COLO668 (cell line): ENCODE data around the gene FBP1.
A peak's percentile ranks its signal among the peaks of the same experiment; 100 is the strongest.
"Not testable (repeated sequence)": the region's sequence is repeated elsewhere in the genome, so short reads cannot be mapped to it uniquely, and the experiment has no call there.

Experiments used
- DNase-seq: peaks from one replicate; lab custom pipeline; 2025; ENCODE audit not compliant: unreplicated experiment; lab: John Stamatoyannopoulos, UW

Gene FBP1

DNA sequence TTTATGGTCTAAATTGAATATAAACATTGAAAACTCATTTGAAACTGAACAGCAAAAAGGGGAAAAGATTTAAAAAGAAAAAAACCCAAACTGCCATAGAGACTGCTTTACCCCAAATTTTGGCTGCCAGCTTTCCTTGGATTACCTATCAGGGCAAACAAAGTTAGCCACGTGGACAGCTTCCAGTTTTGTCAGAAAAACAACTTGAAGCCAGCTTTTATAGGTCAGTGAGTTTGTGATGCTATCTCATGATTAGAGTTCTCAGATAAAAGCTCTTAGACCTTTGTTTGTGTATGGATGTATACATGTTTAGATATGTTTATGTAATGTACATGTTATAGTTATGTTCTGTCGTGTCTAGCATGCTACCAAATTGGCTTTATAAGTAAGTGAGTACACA is 61.7 kb downstream of the FBP1 start:
- DNase-seq = no peak

- DNase-seq = no peak
These were observed 62.3 kb downstream of the FBP1 start for GRCh38 chr9:94577036-94577435.

- DNase-seq = no peak
These were observed 63.2 kb downstream of the FBP1 start for GRCh38 chr9:94576131-94576530.

DNA sequence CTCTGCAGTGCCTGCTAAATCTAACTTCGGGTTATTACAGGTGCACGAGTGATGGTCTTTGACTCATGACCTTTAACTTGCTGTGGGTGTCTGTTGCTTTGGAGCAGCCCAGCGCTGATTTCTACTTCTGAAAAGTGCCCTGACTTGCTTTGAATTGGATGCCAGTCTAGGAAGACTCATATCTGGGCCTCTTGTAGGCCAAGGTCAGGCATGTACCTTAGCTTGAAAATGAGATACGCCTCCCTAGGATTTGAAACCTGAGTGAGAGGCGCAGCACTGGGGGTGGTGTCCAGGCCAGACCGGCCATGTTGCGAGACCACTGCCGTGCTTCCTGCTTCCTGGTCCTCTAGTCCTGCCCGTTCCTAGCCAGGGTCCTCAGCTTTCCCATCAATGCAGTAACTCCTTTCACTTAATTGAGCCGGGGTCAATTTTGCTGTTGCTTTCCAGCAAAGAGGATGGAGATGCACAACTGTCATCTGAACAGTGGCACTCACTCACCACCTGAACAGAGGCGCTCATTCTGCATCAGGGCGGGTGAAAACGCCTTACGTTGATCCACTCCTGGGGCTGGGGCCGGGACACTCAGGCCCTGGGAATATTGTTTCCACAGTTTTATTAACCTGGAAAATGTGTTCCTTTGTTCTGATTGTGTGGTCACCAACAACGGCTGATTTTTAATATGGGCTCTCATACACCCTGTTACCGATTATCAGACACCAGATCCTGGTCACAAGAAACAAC is 70.2 kb downstream of the FBP1 start:
- DNase-seq = no peak

- no peak for DNase-seq
These were observed 70.9 kb downstream of the FBP1 start for GRCh38 chr9:94568250-94568889.

- no peak for DNase-seq
These were observed 72.0 kb downstream of the FBP1 start for GRCh38 chr9:94567271-94567670.

DNA sequence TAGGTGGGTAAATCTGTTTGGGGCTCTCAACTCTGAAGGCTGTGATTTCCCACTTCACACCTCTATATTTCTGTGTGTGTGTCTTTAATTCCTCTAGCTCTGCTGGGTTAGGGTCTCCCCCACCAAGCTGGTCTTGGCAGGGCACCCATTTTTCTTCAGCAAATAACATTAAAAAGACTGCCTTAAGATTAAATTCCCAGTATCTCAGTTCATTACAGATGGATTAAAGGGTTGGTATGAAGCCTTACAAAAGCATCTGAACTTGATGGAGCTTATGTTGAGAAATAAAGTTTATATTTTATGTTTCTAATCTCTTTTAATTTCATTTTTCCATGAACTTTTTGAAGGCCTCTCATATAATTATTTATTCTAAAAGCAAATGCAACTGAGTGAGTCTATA is 72.8 kb downstream of the FBP1 start:
- DNase-seq = no peak

- not testable (repeated sequence) for DNase-seq
These were observed 75.0 kb downstream of the FBP1 start for GRCh38 chr9:94564279-94564678.

GRCh38 chr9:94563548-94563947 is 75.8 kb downstream of the FBP1 start:
- DNase-seq = no peak

GRCh38 chr9:94560237-94560636 is 79.1 kb downstream of the FBP1 start:
- DNase-seq = no peak

DNA sequence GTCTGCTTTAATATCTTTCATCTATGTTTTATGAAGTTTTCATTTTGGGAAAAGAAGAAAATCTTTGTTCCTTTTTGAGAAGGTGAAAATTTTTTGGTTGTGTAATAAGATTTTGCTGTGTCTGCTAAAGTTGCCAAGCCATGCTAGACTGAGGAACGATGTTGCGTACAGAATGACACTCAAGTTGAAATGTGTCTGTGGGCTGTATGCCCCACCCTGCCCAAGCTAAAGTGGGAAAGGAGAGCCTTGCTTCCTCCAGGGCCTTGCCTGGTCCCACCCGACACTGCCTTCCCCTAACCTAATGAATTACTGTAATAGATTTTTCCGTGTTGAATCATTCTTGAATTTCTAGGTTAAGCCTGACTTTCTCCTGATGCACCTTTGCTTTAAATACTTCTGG is 81.9 kb downstream of the FBP1 start:
- no peak for DNase-seq

DNA sequence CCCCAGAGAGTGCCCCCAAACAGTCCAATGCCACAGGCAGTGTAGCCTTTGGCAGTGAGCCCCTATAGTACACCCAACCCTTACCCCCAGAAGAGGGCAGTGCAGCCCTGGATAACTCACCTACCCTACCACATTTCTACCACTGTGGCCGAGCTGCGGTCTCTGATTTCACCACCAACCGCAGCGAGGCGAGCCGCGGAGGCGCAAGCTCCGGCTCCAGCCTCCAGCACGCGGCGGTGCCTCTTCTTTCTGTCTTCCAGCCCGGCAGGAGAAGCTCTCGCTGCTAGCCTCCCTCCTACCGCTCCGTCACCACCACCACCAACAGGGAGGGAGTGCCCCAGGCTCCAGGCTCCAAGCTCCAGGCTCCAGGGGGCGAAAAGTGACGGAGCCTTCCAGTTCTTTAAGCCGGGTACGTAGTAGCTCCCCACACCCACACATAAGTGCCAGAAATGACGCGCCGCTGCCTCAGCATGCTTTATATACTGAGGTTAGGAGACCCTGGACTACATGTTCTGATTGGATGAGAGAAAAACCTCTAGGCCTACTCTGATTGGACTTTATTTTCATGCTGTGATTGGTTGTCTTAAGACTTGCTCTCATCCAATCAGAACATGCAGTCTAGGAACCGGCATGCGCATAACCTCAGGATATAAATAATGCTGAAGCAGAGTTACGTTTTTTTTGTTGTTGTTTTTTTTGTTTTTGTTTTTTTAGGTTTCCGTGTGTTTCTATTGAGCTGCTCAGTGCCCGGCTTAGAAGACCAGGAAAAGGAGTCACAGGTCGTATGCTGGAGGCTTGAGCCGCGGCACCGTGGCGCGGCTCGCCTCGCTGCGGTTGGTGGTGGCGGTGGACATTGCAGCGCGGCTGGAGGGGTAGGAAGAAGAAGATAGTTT is 84.6 kb downstream of the FBP1 start, which contains the start of gene PCAT7:
TSS of gene PCAT7 (plus strand) at position 645 of the 893 bp plus-strand sequence.
- peak; percentile 83 for DNase-seq

DNA sequence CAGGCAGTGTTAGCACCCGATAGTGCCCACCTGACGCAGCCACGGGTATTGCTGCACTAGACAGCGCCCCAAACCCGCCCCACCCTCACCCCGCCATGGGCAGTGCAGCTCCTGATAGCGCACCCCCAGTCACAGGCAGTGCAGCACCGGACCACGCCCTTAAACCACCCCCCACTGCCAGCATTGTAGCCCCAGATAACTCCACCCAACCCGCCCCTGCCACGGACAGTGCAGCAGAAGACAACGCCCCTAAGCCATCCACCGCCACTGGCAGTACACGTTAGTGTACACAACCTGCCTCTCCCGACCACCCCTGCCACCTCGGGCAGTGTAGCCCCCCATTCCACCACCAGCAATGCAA is 85.3 kb downstream of the FBP1 start:
- DNase-seq = no peak
